ENCODE measurements around the gene TRIM3.

DNA sequence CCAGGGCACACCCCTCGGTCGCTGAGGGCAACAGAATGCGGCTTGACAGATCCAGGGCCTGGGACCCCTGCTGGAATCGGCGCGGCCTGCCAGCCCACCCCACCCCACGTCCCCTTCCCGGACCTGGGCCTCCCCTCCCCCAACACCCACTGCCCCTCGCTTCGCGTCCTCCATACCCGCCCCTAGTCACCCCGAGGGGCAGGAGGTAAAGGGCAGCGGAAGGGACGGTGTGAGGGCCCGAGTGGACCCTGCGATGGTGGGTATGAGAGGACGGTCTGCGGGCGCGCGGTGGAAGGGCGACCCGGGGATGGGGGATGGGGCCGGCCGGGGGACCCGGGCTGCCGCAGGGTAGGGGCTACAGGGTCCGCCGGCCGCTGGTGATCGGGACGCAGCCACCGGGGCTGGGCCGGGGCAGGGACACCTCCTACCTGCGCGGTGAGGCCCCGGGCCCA is 55.2 kb downstream of the TRIM3 start:
- TF ChIP-seq POLR2A (IDR thresholded peaks at IDR 0.05): no peak
- TF ChIP-seq, protein P1, sequence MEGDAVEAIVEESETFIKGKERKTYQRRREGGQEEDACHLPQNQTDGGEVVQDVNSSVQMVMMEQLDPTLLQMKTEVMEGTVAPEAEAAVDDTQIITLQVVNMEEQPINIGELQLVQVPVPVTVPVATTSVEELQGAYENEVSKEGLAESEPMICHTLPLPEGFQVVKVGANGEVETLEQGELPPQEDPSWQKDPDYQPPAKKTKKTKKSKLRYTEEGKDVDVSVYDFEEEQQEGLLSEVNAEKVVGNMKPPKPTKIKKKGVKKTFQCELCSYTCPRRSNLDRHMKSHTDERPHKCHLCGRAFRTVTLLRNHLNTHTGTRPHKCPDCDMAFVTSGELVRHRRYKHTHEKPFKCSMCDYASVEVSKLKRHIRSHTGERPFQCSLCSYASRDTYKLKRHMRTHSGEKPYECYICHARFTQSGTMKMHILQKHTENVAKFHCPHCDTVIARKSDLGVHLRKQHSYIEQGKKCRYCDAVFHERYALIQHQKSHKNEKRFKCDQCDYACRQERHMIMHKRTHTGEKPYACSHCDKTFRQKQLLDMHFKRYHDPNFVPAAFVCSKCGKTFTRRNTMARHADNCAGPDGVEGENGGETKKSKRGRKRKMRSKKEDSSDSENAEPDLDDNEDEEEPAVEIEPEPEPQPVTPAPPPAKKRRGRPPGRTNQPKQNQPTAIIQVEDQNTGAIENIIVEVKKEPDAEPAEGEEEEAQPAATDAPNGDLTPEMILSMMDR (IDR thresholded peaks at IDR 0.05 in 4 of 5, conservative IDR thresholded peaks at IDR 0.05 in 1 of 5): no peak
